Head of caudate nucleus (tissue), 42 donors: Measurements from ENCODE around the gene CELF4.
"Not testable (repeated sequence)": the region's sequence is repeated elsewhere in the genome, so short reads cannot be mapped to it uniquely, and the experiment has no call there.

Experiments used
- DNase-seq, 42 donors: peaks; one replicate each; pipeline versions ENCODE4 v3.0.0 to v3.0.0-alpha.2; 2020 to 2021; ENCODE audit warnings: mixed read lengths in 7 of 42
- intact Hi-C: fragments of 100-400 bp; cut with DNase I; formaldehyde crosslinking; loops from one replicate; pipeline ENCODE4 v1.15.0; 2022

The CELF4 gene

GRCh38 chr18:37483984-37484819 lies 81.4 kb downstream of the CELF4 start:
- DNase-seq: peak in 13 of 42 donors; percentile 25 to 64 (median 36)

DNA sequence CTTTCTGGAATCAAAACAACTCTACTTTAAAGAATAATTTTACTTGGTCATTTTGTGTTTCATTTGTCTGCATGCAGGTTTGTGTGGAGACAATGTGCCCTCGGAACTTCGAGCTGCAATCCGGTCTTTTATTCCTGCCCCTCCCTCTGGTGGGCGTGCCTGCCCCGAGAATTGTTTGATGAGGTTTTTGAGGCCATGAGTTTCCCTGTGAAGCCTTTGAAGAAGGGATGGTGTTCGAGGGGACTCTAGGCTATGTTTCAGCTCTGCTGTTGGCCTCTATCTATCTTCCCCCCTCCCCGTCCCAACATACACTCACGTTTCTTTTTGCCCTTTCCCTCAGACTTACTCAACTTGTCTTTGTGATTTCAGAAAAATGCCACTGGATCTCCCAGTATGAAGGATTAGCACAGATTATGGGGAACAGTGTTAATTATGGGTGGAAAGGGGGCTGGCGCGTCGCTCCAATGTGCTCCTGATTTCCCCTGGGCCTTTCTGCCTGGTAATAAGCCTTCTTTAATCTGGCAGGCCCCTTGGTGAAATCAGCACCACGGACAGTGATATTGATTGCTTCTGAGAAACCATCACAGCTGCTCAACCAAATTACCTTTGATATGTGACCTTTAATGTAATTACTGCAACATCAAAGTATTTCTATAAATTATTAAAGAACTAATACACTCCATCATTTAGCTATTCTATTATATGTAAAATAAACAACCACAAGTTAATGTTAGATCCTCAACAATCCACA lies 82.2 kb downstream of the CELF4 start:
- DNase-seq: no peak
- intact Hi-C loops: no loop called here

More at GRCh38 chr18:37483984-37484819, 81.4 kb downstream of the CELF4 start:
- intact Hi-C loops: no loop called here

DNA sequence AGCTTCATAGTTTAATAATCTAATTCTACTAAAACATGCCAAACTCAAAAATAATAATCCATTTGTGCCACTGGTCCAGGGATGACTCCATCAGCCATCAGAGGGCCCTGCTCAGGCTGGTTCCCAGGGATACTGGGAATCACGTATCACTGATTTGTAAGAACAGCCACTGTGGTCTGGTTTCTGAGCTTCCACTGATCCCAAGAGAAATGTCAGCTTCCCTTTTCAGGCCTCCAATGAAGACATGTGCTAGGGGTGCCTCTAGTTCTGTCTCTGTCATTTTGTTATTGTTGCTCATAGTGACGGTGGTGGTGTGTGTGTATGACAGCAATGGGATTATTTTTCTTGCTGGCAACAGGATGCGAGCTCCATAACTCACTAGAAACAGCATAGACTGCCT lies 83.2 kb downstream of the CELF4 start:
- intact Hi-C loops: no loop called here
- no peak for DNase-seq

DNA sequence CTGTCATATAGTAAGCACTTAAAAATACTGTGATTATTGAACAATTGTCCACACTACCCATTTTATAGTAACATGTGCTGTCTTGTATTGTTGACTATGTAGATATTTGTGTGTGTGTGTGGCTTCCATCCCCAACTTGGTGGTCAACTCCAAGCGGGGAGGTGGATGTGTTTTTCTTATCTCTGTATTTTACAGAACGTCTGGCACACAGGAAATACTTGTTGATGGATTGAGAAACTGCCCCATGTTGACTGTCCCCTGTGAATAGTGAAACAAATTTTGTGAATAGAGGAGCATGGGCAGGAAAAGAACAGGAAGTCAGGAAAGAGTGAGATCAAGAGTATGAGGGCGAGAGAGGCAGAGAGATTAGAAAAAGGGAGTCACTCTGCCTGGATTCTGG lies 83.6 kb downstream of the CELF4 start:
- intact Hi-C loops: no loop called here

DNA sequence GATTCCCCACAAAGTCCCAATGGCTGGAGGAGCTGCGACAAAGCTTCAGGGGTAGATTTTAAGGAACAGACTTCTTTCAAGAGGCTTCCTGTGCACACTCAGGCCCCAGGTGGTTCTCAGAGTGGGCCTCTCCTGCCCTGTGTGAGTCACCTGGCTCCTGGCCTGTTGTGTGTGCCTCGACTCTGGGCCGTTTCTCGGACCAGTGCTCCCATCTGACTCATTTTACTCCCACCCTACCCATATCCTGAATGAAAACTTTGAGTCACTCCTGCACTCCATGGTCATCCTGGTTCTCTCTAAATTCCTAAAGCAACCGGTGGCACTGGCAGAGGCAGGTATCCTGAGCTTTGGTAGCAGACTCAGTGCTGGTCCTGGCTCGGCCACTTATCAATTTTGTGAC lies 84.1 kb downstream of the CELF4 start:
- DNase-seq: no peak
- intact Hi-C loops: no loop called here

More for the DNA sequence above, 83.6 kb downstream of the CELF4 start:
- DNase-seq: no peak

DNA sequence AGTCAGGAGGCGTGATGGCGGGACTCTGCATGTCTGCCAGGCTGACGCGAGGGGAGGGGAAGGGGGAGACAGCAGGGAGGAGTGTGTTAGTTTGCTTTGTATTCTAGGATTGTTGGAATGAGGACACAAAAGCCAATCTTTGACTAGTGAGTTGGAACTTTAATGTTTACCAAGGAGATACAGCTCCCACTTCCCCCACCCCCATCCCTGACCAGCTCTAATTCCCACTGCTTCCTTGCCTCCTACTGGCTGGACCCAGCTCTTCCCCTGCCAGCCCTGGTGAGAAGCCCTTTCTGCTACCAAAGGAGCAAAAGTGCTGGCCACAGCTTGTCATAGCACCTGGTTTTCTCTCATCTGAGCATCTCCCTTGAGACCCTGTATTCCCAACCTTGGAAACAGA lies 84.5 kb downstream of the CELF4 start:
- intact Hi-C loops: no loop called here
- no peak for DNase-seq

DNA sequence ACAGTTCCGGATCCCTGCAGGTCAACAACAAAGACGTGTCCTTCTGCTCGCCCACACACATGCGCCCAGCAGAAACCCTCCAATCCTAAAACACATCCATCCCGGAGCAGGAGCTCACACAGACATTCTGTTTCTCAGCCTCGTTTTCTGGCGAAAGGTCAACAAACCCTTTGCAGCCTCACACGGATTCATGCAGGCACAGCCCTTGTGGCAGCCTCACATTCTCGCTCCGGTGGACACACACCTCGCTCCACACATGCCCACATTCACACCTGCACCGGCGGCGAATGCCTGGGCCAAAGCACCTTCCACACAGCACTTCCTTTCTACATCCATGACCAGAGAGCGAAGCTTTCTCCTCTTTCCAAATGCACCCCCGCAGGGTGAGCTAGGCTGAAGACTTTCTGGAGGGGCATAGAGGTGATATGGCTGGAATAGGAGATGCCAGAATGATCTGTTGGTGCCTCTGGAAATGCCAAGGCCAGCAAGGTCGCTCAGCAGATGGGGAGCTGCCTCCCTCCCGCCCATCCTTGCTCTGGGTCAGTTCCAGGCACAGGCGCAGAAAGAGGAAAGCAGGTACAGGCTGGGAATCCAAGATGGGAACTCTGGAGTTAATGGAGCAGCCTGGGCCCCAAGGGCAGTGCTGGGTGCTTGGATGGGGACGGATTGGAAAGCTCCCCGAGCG lies 88.8 kb downstream of the CELF4 start:
- DNase-seq: no peak
- intact Hi-C loops: loop anchor here (5.0 kb wide), 1 partner anchor 89 kb away; no protein-coding TSS in a partner anchor

DNA sequence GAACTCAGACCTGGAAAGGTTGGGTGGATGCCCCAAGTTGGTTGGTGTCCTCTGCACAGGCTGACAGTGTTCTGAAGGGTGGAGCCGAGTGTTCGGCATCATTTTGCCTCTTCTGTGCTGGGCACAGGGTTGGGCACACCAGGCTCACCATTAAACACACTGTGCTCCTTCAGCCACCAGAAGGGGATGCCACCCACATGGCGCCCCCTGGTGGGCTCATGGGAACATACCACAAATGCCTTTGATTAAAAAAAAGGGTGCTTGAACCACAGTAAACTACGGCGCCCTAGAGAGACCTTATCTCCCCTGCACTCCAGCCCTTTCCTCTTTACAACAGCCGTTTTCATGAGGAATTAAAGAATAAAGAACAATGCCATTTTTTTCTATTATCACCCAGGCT lies 89.4 kb downstream of the CELF4 start:
- peak in 38 of 42 donors; percentile 32 to 86 (median 58) for DNase-seq

GRCh38 chr18:37473195-37473840 lies 92.3 kb downstream of the CELF4 start:
- DNase-seq: no peak
- intact Hi-C loops: no loop called here

More for the DNA sequence above, 89.4 kb downstream of the CELF4 start:
- intact Hi-C loops: loop anchor here (5.0 kb wide), 1 partner anchor 89 kb away; no protein-coding TSS in a partner anchor

- DNase-seq: no peak
Observed at GRCh38 chr18:37471637-37472036, 94.0 kb downstream of the CELF4 start.

DNA sequence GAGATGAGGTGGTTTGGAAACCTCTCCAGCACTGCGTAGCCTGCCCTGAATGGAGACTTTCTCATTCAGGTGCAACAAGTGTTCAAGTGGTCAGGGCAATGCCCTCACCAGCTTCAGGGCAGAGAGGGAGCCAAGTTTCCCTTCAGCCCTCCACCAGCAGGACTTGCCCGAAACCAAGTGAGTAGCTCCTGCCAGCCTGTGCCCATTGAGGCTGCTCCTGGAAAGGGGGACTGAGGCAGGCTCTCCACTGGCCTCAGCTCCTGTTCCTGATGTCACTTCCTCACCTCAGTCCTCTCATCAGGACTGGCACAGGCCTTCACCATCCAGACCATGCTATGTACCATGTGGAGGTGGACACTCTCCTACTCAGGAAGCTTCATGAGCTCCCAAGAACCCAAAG lies 94.6 kb downstream of the CELF4 start:
- intact Hi-C loops: no loop called here
- no peak for DNase-seq

More at GRCh38 chr18:37471637-37472036, 94.0 kb downstream of the CELF4 start:
- intact Hi-C loops: no loop called here

GRCh38 chr18:37467002-37467662 lies 98.5 kb downstream of the CELF4 start:
- no peak for DNase-seq
- intact Hi-C loops: no loop called here

- no peak for DNase-seq
- intact Hi-C loops: no loop called here
Observed at GRCh38 chr18:37465958-37466357, 99.6 kb downstream of the CELF4 start.

DNA sequence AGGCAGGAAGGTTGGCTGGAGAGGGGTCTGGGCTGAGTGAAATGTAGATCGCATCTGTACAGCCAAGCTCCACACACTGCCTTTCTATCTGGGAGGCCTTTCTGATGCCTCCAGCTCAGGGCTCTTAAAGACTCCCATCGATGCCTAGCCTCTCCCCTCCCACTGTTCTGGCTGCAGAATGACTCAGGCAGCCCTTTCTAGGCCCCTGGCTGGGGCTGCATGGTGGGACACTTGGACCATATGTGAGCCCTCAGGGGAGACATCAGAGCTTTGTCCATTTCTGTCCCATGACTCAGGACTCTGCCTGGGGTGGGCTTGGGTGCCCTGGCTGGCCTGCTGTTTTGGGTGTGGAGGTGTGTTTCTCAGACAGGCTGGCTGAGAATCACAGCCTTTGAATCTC lies 101.3 kb downstream of the CELF4 start:
- intact Hi-C loops: no loop called here
- no peak for DNase-seq

DNA sequence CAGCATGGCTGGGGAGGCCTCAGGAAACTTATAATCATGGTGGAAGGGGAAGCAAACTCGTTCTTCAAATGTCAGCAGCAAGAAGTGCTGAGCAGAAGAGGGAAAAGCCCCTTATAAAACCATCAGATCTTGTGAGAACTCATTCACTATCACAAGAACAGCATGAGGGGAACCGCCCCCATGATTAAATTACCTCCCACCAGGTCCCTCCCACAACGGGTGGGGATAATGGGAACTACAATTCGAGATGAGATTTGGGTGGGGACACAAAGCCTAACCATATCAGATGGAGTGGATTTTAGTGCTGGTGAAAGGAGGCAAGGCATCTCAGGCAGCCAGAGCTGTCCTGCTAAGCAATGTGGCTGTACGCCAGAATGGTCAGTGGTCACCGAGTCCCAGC lies 104.3 kb downstream of the CELF4 start:
- peak in 8 of 42 donors; percentile 37 to 68 (median 56) for DNase-seq

DNA sequence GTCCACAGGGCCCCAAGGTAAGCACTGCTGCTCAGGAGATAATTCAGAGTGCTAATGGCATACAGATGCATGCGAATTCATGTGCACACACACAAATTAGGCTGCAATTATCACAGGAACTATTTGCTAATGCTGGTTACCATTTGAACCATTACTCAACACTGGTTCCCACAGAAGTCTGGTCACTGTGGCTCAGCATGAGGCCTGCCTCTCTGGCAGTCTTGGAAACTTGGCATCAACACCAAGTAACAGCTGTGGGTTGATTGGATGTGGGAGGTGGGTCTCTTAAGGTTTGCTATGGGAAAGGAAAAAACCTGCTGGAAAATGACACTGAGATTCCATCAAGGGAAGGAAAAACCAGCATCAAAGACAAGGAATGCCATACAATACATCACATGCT lies 105.0 kb downstream of the CELF4 start:
- DNase-seq: no peak
- intact Hi-C loops: no loop called here

More for the DNA sequence above, 104.3 kb downstream of the CELF4 start:
- intact Hi-C loops: not testable (repeated sequence)

DNA sequence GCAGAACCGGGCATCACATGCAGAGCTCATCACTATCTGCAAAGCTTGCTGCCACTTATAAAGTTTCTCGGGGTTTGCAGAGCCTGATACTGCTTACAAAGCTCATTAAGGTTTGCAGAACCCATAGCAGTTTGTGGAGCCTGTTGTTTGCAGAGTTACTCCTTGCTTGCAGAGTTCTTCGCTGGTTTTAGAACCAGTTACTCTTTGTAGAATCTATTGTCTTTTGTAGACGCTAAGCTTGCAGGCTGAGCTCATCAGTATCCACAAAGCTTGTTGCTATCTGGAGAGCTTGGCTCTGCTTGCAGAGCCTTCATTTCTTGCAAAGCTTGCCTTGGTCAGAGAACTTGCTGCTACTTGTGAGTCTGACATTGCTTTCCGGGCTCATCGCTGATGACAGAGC lies 106.9 kb downstream of the CELF4 start:
- peak in 6 of 42 donors; percentile 28 to 69 (median 52) for DNase-seq
- intact Hi-C loops: no loop called here

DNA sequence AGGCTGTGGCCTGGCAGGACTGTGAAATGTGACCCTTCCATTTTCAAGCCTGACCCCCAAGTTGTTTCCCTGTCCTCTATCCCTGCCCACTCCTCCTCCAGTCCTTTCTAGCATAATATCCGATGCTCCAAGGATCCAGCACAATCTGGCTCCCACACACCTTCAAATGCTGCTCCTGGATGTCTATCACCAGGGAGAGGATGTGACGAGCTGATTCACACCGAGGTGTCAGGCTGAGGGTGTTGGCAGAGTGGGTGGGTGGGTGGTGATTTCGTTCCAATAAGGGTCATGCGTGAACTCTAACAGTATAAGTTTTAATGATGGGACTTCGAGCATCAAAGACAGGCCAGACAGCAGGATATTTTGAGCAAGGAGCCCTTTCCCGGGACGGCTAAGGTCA lies 107.8 kb downstream of the CELF4 start:
- peak in 41 of 42 donors; percentile 39 to 93 (median 70) for DNase-seq
- intact Hi-C loops: no loop called here

- DNase-seq: no peak
- intact Hi-C loops: no loop called here
Observed at GRCh38 chr18:37457341-37457740, 108.3 kb downstream of the CELF4 start.
